B cell (primary cell): Measurements from ENCODE around the gene LPCAT3. TPM values are rescaled to one million over a fixed set of nuclear protein-coding genes. Genes with fewer than 3 reads are reported as not detected.

Experiments used
- ATAC-seq: fragments of 200-7000 bp; cut with Tn5 transposase; one replicate; pipeline ENCODE4 v1.10.0; 2021; ENCODE audit warnings: low read depth, mild to moderate bottlenecking, moderate number of reproducible peaks, moderate library complexity
- CTCF ChIA-PET: fragments of 350-600 bp; sonication (Branson Sonifier 250); formaldehyde crosslinking; loops from one replicate; lab custom pipeline; 2021; ENCODE audit warnings: antibody characterized with exemption, inconsistent platforms; lab: Charles Lee
- POLR2A ChIA-PET: fragments of 350-600 bp; sonication (Branson Sonifier 250); formaldehyde crosslinking; loops from one replicate; lab custom pipeline; 2021; ENCODE audit warnings: antibody characterized with exemption; lab: Charles Lee
- DNase-seq: peaks from one replicate; pipeline ENCODE4 v3.0.0; 2013
- H2AFZ ChIP-seq: 2 replicates; pipeline ENCODE4 v1.6.1; 2012; ENCODE audit warnings: mild to moderate bottlenecking, low read depth, low read length; ENCODE audit not compliant: insufficient read depth, poor library complexity, severe bottlenecking
- H3K27ac ChIP-seq, 2 donors: 1 replicate in 1 of 2; 2 replicates in 1 of 2; pipeline ENCODE4 v1.5.1; 2012 to 2013; ENCODE audit warnings: low read length in 2 of 2, mild to moderate bottlenecking in 2 of 2, moderate library complexity in 1 of 2
- H3K27me3 ChIP-seq, 4 experiments: fragments of 200-600 bp in 1 of 4; sonication (generic) in 1 of 4; replicated peaks in 1 of 4; 1 replicate in 2 of 4; 2 replicates in 2 of 4; pipeline versions ENCODE4 v1.6.1 to v1.7.0; 2013 to 2016; ENCODE audit warnings: low read length in 3 of 4, mild to moderate bottlenecking in 2 of 4, mixed read lengths in 1 of 4, moderate library complexity in 1 of 4; ENCODE audit not compliant: insufficient read depth in 4 of 4, control insufficient read depth in 3 of 4; ENCODE audit errors: control extremely low read depth in 1 of 4
- H3K36me3 ChIP-seq, 2 experiments: replicated peaks in 1 of 2; 1 replicate in 1 of 2; 2 replicates in 1 of 2; pipeline versions ENCODE4 v1.6.1 to v1.7.1; 2013; ENCODE audit warnings: low read length in 1 of 2; ENCODE audit not compliant: insufficient read depth in 2 of 2, control insufficient read depth in 1 of 2; ENCODE audit errors: control extremely low read depth in 1 of 2, extremely low read depth in 1 of 2
- H3K4me1 ChIP-seq, 2 donors: fragments of 200-600 bp in 1 of 2; sonication (generic) in 1 of 2; 1 replicate in 1 of 2; 2 replicates in 1 of 2; pipeline versions ENCODE4 v1.5.1 to v1.6.1; 2013 to 2017; ENCODE audit warnings: low read length in 2 of 2; ENCODE audit not compliant: control insufficient read depth in 2 of 2, insufficient read depth in 2 of 2
- H3K4me2 ChIP-seq: replicated peaks from 2 replicates; pipeline ENCODE3; 2012; ENCODE audit warnings: mild to moderate bottlenecking, low read depth, low read length; ENCODE audit not compliant: poor library complexity, severe bottlenecking
- H3K4me3 ChIP-seq, 5 experiments: fragments of 200-600 bp in 1 of 5; sonication (generic) in 1 of 5; 1 replicate in 3 of 5; 2 replicates in 2 of 5; pipeline versions ENCODE4 v1.5.1 to v1.7.0; 2011 to 2016; ENCODE audit warnings: low read length in 4 of 5, mild to moderate bottlenecking in 4 of 5, low read depth in 2 of 5, control low read depth in 1 of 5, moderate library complexity in 1 of 5; ENCODE audit not compliant: insufficient read depth in 1 of 5; ENCODE audit errors: control extremely low read depth in 1 of 5, extremely low read depth in 1 of 5
- H3K79me2 ChIP-seq: fragments of 200-600 bp; sonication (generic); one replicate; pipeline ENCODE4 v1.6.0; 2016; ENCODE audit warnings: low read length; ENCODE audit not compliant: control insufficient read depth, insufficient read depth
- H3K9ac ChIP-seq: fragments of 200-600 bp; sonication (generic); 2 replicates; pipeline ENCODE4 v1.6.1; 2017; ENCODE audit warnings: mild to moderate bottlenecking, low read length, moderate library complexity
- H3K9me3 ChIP-seq, 3 donors: one replicate each; pipeline versions ENCODE4 v1.6.1 to v1.7.1; 2013; ENCODE audit warnings: low read length in 2 of 3; ENCODE audit not compliant: control insufficient read depth in 2 of 3, insufficient read depth in 1 of 3; ENCODE audit errors: control extremely low read depth in 1 of 3
- H4K20me1 ChIP-seq: 2 replicates; pipeline ENCODE4 v1.6.0; 2012; ENCODE audit warnings: mild to moderate bottlenecking, low read length; ENCODE audit not compliant: insufficient read depth, control insufficient read depth, poor library complexity, severe bottlenecking
- H3K27ac Mint-ChIP-seq: one replicate; pipeline ENCODE4 v1.8.0; 2021; ENCODE audit warnings: mixed read lengths
- H3K27me3 Mint-ChIP-seq: one replicate; pipeline ENCODE4 v1.8.0; 2021; ENCODE audit warnings: mixed read lengths
- H3K4me1 Mint-ChIP-seq: one replicate; pipeline ENCODE4 v1.8.0; 2021; ENCODE audit warnings: mixed read lengths
- H3K4me3 Mint-ChIP-seq: one replicate; pipeline ENCODE4 v1.8.0; 2021; ENCODE audit warnings: mixed read lengths
- H3K9me3 Mint-ChIP-seq: one replicate; pipeline ENCODE4 v1.8.0; 2022; ENCODE audit warnings: mixed read lengths; ENCODE audit not compliant: insufficient read depth
- EZH2 ChIP-seq: IDR thresholded peaks from 2 replicates; pipeline ENCODE4 v1.6.1; 2012; ENCODE audit warnings: borderline replicate concordance, low read depth, mild to moderate bottlenecking, moderate library complexity, low read length; ENCODE audit not compliant: insufficient read depth, poor library complexity, severe bottlenecking
- WGBS: methylation state at CpG from one replicate; pipeline ENCODE4 v1.1.5; 2013; ENCODE audit warnings: missing lambda C conversion rate; ENCODE audit not compliant: insufficient coverage; 5-methylcytosine and 5-hydroxymethylcytosine counted together
- intact Hi-C: fragments of 100-400 bp; cut with micrococcal nuclease; formaldehyde crosslinking; loops from one replicate; pipeline ENCODE4 v1.10.0; 2022
- polyA plus RNA-seq: library from polyadenylated mRNA; depleted of rRNA; stranded (reverse); fragments of >200 nt; gene quantifications from 2 replicates; pipeline ENCODE4 v1.2.3, GENCODE V29; 2012
- total RNA-seq, 2 donors: library from RNA; stranded (reverse); fragments of 120-200 nt in 1 of 2; gene quantifications; 1 replicate in 1 of 2; 2 replicates in 1 of 2; pipeline versions ENCODE4 v1.2.3 to v1.2.4, GENCODE V29; 2013 to 2022
- TF ChIP-seq, protein P1 (sequence below): fragments of 200-600 bp; IDR thresholded peaks from one replicate; pipeline ENCODE4 v1.8.0; 2022; ENCODE audit warnings: antibody characterized with exemption, mild to moderate bottlenecking

LPCAT3 gene
- total and polyA plus RNA-seq, 2 donors (not counting 1 experiment from before 2014, with no cell fraction given): 17.6 to 26.2 TPM

DNA sequence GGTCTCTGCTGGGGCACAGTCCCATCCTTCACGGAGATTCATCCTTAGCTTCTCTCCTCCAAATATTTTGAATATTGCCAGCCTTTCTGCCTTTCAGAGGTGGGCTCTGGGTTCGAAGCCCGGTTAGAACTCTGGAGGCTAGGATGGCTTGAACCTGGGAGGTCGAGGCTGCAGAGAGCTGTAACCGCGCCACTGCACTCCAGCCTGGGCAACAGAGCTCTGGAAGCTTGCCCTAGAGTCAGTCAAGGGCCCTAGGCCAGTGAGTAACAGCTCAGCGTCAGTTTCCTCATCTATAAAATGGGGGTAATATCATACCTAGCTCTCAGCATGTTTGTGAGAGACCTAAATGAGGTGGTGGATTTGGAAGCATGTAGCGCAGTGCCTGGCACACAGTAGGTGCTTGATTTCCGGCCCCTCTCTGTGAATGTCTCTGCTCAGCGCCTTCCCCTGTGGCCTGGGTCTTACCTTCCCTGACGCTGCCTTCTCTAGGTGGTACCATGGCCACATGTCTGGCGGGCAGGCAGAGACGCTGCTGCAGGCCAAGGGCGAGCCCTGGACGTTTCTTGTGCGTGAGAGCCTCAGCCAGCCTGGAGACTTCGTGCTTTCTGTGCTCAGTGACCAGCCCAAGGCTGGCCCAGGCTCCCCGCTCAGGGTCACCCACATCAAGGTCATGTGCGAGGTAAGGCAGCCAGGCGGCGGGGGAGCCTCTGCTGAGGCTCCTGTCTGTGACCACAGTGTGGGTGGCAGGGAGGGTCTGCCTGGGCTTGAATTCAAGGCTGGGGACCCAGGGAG is 63.8 kb downstream of the LPCAT3 start:
- peaks cover 71 to 76% of the 10 kb centered on the region in 2 donors for H3K4me1 ChIP-seq
- ChIA-PET POLR2A (interaction anchor here (1.5 to 18.2 kb wide), 2 partner anchors 10 kb away, joined by 3 to 662 read pairs; partner anchors contain the start of genes C12orf57, PTPN6 and RNU7-1), CTCF (interaction anchor here (3.5 to 13.5 kb wide), 2 partner anchors 9 to 10 kb away, joined by 17 to 944 read pairs; partner anchors contain the start of genes C12orf57, PTPN6 and RNU7-1)
- Mint-ChIP-seq H3K4me3 (peak overlapping the region; percentile 98), H3K9me3 (no peaks in the 10 kb centered on the region), H3K4me1 (peaks cover 89% of the 10 kb centered on the region), H3K27ac (peak overlapping the region; percentile 98), H3K27me3 (no peaks in the 10 kb centered on the region)
- H3K9me3 ChIP-seq: no peaks in the 10 kb centered on the region
- no peak for DNase-seq
- no peak for ATAC-seq
- peak overlapping the region; percentile 92 for H3K4me2 ChIP-seq
- no peak overlapping the region for H2AFZ ChIP-seq
- H3K27ac ChIP-seq: peak overlapping the region; percentile 84 to 99
- intact Hi-C loops: loop anchor here (1.0 kb wide), 1 partner anchor 8 kb away; no protein-coding TSS in a partner anchor
- peak overlapping the region; percentile 95 for H3K9ac ChIP-seq
- H4K20me1 ChIP-seq: peaks cover 62% of the 10 kb centered on the region
- TF ChIP-seq, protein P1, sequence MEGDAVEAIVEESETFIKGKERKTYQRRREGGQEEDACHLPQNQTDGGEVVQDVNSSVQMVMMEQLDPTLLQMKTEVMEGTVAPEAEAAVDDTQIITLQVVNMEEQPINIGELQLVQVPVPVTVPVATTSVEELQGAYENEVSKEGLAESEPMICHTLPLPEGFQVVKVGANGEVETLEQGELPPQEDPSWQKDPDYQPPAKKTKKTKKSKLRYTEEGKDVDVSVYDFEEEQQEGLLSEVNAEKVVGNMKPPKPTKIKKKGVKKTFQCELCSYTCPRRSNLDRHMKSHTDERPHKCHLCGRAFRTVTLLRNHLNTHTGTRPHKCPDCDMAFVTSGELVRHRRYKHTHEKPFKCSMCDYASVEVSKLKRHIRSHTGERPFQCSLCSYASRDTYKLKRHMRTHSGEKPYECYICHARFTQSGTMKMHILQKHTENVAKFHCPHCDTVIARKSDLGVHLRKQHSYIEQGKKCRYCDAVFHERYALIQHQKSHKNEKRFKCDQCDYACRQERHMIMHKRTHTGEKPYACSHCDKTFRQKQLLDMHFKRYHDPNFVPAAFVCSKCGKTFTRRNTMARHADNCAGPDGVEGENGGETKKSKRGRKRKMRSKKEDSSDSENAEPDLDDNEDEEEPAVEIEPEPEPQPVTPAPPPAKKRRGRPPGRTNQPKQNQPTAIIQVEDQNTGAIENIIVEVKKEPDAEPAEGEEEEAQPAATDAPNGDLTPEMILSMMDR: no peak
- no peak for TF ChIP-seq EZH2
- H3K4me3 ChIP-seq: peak overlapping the region; percentile 88 to 98 (median 92)
- no peaks in the 10 kb centered on the region for H3K27me3 ChIP-seq
- H3K36me3 ChIP-seq: peaks cover 0 to 77% of the 10 kb centered on the region in 2 experiments
- 76% methylated on average over 16 of the region's 21 CpGs for WGBS
- H3K79me2 ChIP-seq: peaks cover 95% of the 10 kb centered on the region
